Thyroid gland (tissue), 4 donors: ENCODE data around the gene CSPG4.

ENCODE experiments used
- POLR2A ChIP-seq, 2 donors: fragments of 450-650 bp; IDR thresholded peaks; one replicate each; pipeline ENCODE4 v1.6.1; 2017; ENCODE audit warnings: antibody characterized with exemption in 2 of 2, mild to moderate bottlenecking in 2 of 2, moderate library complexity in 1 of 2
- TF ChIP-seq, protein P1 (sequence below), 6 experiments: fragments of 200-600 bp in 3 of 6; fragments of 450-650 bp in 3 of 6; sonication (generic) in 3 of 6; IDR thresholded peaks; one replicate each; pipeline ENCODE4 v1.5.1; 2016 to 2019; ENCODE audit warnings: antibody characterized with exemption in 6 of 6, mild to moderate bottlenecking in 2 of 6, inconsistent platforms in 1 of 6, moderate library complexity in 1 of 6

- TF ChIP-seq, protein P1, sequence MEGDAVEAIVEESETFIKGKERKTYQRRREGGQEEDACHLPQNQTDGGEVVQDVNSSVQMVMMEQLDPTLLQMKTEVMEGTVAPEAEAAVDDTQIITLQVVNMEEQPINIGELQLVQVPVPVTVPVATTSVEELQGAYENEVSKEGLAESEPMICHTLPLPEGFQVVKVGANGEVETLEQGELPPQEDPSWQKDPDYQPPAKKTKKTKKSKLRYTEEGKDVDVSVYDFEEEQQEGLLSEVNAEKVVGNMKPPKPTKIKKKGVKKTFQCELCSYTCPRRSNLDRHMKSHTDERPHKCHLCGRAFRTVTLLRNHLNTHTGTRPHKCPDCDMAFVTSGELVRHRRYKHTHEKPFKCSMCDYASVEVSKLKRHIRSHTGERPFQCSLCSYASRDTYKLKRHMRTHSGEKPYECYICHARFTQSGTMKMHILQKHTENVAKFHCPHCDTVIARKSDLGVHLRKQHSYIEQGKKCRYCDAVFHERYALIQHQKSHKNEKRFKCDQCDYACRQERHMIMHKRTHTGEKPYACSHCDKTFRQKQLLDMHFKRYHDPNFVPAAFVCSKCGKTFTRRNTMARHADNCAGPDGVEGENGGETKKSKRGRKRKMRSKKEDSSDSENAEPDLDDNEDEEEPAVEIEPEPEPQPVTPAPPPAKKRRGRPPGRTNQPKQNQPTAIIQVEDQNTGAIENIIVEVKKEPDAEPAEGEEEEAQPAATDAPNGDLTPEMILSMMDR (IDR thresholded peaks at IDR 0.05): no peak
- no peak for TF ChIP-seq POLR2A (IDR thresholded peaks at IDR 0.05)
These were observed 56.3 kb downstream of the CSPG4 start for GRCh38 chr15:75656331-75656730.
